ENCODE data around the gene SLC25A12.
"Not testable (repeated sequence)": the region's sequence is repeated elsewhere in the genome, so short reads cannot be mapped to it uniquely, and the experiment has no call there.

Gene SLC25A12, protein sequence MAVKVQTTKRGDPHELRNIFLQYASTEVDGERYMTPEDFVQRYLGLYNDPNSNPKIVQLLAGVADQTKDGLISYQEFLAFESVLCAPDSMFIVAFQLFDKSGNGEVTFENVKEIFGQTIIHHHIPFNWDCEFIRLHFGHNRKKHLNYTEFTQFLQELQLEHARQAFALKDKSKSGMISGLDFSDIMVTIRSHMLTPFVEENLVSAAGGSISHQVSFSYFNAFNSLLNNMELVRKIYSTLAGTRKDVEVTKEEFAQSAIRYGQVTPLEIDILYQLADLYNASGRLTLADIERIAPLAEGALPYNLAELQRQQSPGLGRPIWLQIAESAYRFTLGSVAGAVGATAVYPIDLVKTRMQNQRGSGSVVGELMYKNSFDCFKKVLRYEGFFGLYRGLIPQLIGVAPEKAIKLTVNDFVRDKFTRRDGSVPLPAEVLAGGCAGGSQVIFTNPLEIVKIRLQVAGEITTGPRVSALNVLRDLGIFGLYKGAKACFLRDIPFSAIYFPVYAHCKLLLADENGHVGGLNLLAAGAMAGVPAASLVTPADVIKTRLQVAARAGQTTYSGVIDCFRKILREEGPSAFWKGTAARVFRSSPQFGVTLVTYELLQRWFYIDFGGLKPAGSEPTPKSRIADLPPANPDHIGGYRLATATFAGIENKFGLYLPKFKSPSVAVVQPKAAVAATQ

GRCh38 chr2:171893824-171894611 lies at the start of gene SLC25A12:
Gene SLC25A12 (minus strand): TSS chr2:171894244. CDS start chr2:171894214, 30 bp downstream.
- DNase-seq (ENCODE audit: low read depth) = peak; percentile 75

GRCh38 chr2:171941316-171941699 lies 47.3 kb upstream of the SLC25A12 start:
- DNase-seq (ENCODE audit: low read depth) = no peak

GRCh38 chr2:171939743-171940071 lies 45.7 kb upstream of the SLC25A12 start:
- no peak for DNase-seq (ENCODE audit: low read depth)

- DNase-seq (ENCODE audit: low read depth) = no peak
These were observed 45.2 kb upstream of the SLC25A12 start for GRCh38 chr2:171939058-171939742.

DNA sequence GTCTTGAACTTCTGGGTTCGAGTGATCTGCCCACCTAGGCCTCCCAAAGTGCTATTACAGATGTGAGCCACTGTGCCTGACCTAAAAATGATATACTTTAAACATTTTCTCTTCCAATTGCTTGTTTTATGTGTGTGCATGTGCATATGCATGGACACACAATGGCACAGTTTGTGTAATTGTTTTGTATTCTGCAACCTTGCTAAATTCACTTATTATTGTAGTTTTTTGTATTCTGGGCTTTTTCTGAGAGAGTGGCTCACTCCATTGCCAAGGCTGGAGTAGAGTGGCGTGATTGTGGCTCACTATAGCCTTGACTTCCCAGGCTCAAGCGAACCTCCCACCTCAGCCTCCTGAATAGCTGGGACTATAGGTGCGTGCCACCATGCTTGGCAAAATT lies 36.3 kb upstream of the SLC25A12 start:
- no peak for DNase-seq (ENCODE audit: low read depth)

- DNase-seq (ENCODE audit: low read depth) = no peak
These were observed 30.3 kb upstream of the SLC25A12 start for GRCh38 chr2:171924170-171924942.

- DNase-seq (ENCODE audit: low read depth) = peak; percentile 22
These were observed 29.2 kb upstream of the SLC25A12 start for GRCh38 chr2:171923206-171923605.

- DNase-seq (ENCODE audit: low read depth) = peak; percentile 96
These were observed 28.4 kb upstream of the SLC25A12 start, which contains the start of gene HAT1 for GRCh38 chr2:171922230-171923022. Gene HAT1 (plus strand): TSS chr2:171922461. CDS start chr2:171922501, 40 bp downstream.

DNA sequence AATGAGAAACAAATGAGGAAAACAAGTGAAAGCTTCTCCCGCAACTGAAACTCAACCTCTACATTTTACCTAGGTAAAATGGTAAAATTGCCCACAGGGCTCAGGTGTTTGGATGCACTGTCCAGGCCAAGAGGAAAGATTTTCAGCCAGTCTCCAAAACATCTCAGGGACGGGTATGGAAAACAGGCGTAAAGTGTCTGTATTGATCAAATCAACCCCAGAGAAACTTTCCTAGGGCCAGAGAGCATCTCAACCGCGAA lies 27.9 kb upstream of the SLC25A12 start:
- DNase-seq (ENCODE audit: low read depth) = no peak

DNA sequence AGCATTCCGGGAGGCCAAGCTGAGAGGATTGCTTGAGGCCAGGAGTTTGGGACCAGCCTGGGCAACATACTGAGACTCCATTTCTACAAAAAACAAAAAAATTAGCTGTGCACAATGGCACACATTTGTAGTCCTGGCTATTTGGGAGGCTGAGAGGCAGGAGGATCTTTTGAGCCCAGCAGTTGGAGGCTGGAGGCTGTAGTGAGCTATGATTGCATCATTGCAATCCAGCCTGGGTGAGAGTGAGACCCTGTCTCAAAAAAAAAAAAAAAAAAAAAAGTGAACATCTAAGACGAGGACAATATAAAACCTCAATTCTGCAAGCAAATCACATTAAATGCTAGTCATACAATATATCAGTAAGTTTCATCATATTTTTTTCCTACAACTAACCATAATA lies 25.4 kb upstream of the SLC25A12 start:
- no peak for DNase-seq (ENCODE audit: low read depth)

- DNase-seq (ENCODE audit: low read depth) = no peak
These were observed 19.5 kb upstream of the SLC25A12 start for GRCh38 chr2:171913517-171913916.

DNA sequence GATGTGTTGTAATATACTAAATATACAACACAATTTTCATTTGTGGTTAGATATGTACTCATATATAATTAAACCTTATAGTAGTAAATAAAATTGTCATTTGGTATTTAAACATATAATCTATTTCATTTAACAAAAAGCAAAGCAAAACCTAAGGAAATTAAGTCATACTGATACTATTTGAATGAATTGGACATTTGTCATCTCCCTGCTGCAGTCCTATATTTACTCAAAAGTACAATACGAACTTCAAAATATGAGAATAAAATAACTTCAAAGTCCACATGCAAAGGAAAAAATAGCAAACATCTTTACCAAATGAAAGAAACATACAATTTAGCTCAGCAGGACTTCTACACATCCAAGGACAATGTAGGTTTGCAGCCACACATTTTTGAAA lies 16.4 kb upstream of the SLC25A12 start:
- no peak for DNase-seq (ENCODE audit: low read depth)

DNA sequence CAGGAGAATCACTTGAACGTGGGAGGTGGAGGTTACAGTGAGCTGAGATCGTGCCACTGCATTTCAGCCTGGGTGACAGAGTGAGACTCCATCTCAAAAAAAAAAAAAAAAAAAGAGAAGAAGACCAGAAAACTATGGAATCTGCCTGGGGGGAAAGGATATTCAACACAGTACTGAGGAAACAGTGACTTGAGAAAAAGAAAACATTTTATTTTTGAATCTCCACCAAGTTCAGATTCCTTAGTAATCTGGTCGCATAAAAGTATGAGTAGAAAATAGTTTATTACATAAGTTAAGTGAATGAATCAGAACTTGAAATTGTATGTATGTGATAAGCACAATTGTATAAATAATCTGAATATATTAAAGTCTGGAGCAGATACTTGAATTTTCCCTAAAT lies 15.2 kb upstream of the SLC25A12 start:
- DNase-seq (ENCODE audit: low read depth) = no peak

DNA sequence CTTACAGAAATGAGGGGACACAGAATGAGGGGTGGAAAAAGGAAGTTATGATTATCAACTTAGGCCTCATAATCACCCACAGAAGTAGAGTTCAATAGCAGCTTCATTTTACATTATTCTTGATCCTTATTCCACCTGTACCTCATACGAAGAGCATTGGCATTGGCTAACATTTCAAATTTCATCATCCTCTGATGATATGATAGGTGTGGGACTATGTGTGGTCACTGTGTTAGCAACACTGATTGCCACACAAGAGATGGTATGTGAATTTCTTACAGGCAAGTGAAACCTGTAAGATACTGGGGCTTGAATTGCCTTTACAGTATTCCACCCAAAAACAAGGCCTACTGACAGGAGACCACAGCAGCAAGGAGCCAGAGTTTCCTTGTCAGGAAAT lies 14.2 kb upstream of the SLC25A12 start:
- DNase-seq (ENCODE audit: low read depth) = peak; percentile 17

DNA sequence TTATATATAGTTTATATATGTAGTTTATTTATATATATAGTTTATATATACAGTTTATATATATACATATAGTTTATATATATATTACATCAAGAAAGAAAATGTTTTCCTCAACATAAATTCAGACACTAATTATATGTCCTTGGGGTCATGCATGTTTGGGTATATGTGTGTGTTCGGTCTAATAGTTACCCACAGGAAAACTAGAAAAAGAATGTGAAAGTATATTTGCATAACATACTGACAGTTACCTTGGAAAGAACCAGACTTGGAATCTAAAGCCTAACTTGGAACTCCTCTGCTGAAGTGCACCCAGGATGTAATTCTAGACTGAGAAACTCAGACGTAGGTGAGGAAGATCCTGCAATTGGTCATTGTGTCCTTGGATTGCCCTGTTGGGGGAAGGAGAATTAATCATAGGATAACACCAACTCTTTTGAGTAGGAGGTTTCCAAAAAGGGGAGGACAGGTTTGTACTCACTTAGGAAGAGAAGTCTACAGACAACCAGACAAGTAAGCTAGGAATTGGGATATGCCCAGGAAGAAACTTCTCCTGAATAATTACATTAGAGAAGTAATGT lies 8.9 kb upstream of the SLC25A12 start:
- DNase-seq (ENCODE audit: low read depth) = no peak

- not testable (repeated sequence) for DNase-seq (ENCODE audit: low read depth)
These were observed 5.7 kb upstream of the SLC25A12 start for GRCh38 chr2:171899623-171900282.

GRCh38 chr2:171895786-171896185 lies 1.7 kb upstream of the SLC25A12 start:
- no peak for DNase-seq (ENCODE audit: low read depth)

DNA sequence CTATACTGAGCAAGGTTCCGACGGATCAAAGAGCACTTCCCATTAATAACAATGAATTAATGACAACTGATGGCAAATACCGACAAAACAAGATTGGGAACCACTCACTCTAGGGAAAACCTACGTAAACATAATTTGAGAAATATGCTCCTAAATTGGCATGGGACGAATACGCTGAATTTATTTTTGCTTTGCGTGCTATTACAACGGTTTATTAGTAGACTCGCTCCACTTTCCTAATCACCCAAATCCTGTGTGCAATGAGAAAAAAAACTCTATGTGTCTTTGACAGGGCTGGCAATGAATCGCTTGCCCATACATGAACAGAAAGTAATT lies 536 bp upstream of the SLC25A12 start:
- no peak for DNase-seq (ENCODE audit: low read depth)

DNA sequence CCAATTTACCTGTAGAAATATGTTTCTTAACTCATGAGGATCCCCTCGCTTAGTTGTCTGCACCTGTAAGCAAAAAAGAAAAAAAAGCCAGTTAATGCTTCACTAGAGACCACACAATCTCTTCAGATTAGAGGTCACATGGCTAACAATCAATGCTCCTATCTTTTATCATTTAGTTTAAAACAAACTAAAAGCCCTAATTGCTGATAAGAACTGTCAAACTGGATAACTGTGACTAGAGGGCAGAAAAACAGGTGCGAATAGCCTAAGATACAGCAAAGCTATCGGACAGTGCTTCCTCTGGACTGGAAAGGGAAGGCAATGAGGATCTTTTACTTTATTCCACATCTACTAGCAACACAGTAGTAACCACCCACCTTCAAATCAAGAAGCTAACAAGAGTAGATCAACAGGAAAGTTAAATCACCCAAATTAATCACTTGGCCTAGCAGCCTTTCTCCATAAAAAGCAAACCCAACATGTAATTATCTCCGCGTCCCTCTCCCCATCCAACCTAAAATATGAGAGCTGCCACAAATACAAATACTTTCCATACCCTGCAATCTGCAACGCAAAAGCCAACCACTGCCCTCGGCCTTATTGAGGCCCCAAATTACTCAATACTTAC lies 734 bp downstream of the SLC25A12 start:
- no peak for DNase-seq (ENCODE audit: low read depth)

GRCh38 chr2:171889808-171890207 lies 4.2 kb downstream of the SLC25A12 start:
- DNase-seq (ENCODE audit: low read depth) = no peak

Data from amniotic epithelial cell (primary cell).